Measurements from ENCODE around the gene RHBDD1. TPM values are rescaled to one million over a fixed set of nuclear protein-coding genes. Genes with fewer than 3 reads are reported as not detected.

The RHBDD1 gene
- polyA plus RNA-seq, 2 of the 4 experiments (the other 2 are of a cell fraction): 8.3 to 46.9 TPM

GRCh38 chr2:226993171-226993570, 157.3 kb downstream of the RHBDD1 start:
- Histone ChIP-seq H3K27ac (no peak overlapping the region), H3K4me1 (peaks cover 6% of the 10 kb centered on the region; the same call in 2 of the 3 replicates), H3K9me3 (no peaks in the 10 kb centered on the region), H3K4me2 (no peak overlapping the region), H3K4me3 (no peak overlapping the region)
- TF ChIP-seq SREBF2 (IDR thresholded peaks at IDR 0.05): no peak
- no peak for TF ChIP-seq NFE2L2 (conservative IDR thresholded peaks at IDR 0.05; ENCODE audit: low read length)
- TF ChIP-seq CHD4 (IDR thresholded peaks at IDR 0.05; ENCODE audit: borderline replicate concordance): no peak
- TF ChIP-seq HMGXB4 (CRISPR knock-in tag; IDR thresholded peaks at IDR 0.05; ENCODE audit: borderline replicate concordance): no peak
- TF ChIP-seq BHLHE40 (IDR thresholded peaks at IDR 0.05; ENCODE audit: low read depth, low read length): no peak
- TF ChIP-seq ZFP36 (IDR thresholded peaks at IDR 0.05; ENCODE audit: borderline replicate concordance, partially characterized antibody): no peak
- TF ChIP-seq BCL3 (IDR thresholded peaks at IDR 0.05): no peak
- TF ChIP-seq TP53 (CRISPR knock-in tag; IDR thresholded peaks at IDR 0.05): no peak
- TF ChIP-seq REST (IDR thresholded peaks at IDR 0.05): no peak
- no peak for FAIRE-seq
- ChIA-PET CTCF (interaction anchor here (1.3 to 2.3 kb wide), 3 partner anchors 8 to 115 kb away, joined by 3 to 11 read pairs (median 3); no protein-coding TSS in a partner anchor), POLR2A (no interaction called here)
- WGBS (ENCODE audit: missing lambda C conversion rate): 88% methylated on average over 4 of the region's 4 CpGs
- no peak for DNase-seq (ENCODE audit: low read depth in 1 of 2, low spot score in 1 of 2)
- no peak for ATAC-seq

GRCh38 chr2:226994775-226995174, 158.9 kb downstream of the RHBDD1 start:
- ATAC-seq: peak in 1 of 2 experiments; percentile 70; a peak in 4 of 6 replicates
- POLR2A ChIA-PET: no interaction called here
- Histone ChIP-seq H3K9me3 (no peaks in the 10 kb centered on the region), H3K4me3 (no peak overlapping the region), H3K27ac (no peak overlapping the region), H3K4me2 (no peak overlapping the region), H3K4me1 (peaks cover 6% of the 10 kb centered on the region; the same call in 2 of the 3 replicates)
- FAIRE-seq: no peak
- peak in 1 of 2 experiments; percentile 11 for DNase-seq (ENCODE audit: low read depth in 1 of 2, low spot score in 1 of 2)
- TF ChIP-seq CBX8 (IDR thresholded peaks at IDR 0.05) (no peak), RARB (CRISPR knock-in tag; IDR thresholded peaks at IDR 0.05) (no peak), HES2 (IDR thresholded peaks at IDR 0.05) (no peak), NPAS2 (CRISPR knock-in tag; IDR thresholded peaks at IDR 0.05; ENCODE audit: borderline replicate concordance) (no peak), RCOR1 (IDR thresholded peaks at IDR 0.05; ENCODE audit: low read depth, low read length) (no peak), HOXB13 (CRISPR knock-in tag; IDR thresholded peaks at IDR 0.05; ENCODE audit: low read depth) (no peak), GATA3 (IDR thresholded peaks at IDR 0.05; ENCODE audit: borderline replicate concordance) (no peak), ELK1 (IDR thresholded peaks at IDR 0.05; ENCODE audit: low read depth, low read length) (no peak), JUN (IDR thresholded peaks at IDR 0.05) (no peak), MAX (IDR thresholded peaks at IDR 0.05) (no peak), MYC (IDR thresholded peaks at IDR 0.05; ENCODE audit: borderline replicate concordance, low read length) (no peak), ZC3H11A (IDR thresholded peaks at IDR 0.05) (no peak), E2F6 (IDR thresholded peaks at IDR 0.05; ENCODE audit: borderline replicate concordance, low read depth) (no peak), CTCF (IDR thresholded peaks at IDR 0.05) (no peak; the same call in 2 of the 3 replicates)
- WGBS (ENCODE audit: missing lambda C conversion rate): 85% methylated on average over 4 of the region's 4 CpGs
- CTCF ChIA-PET: interaction anchor here (0.9 to 2.3 kb wide), 3 partner anchors 10 to 1325 kb away, joined by 3 to 11 read pairs (median 4); no protein-coding TSS in a partner anchor
